ENCODE results near the gene TNNC1.
A peak's percentile ranks its signal among the peaks of the same experiment; 100 is the strongest.

TNNC1 gene

GRCh38 chr3:52483577-52484381 lies 29.9 kb upstream of the TNNC1 start:
- DNase-seq: no peak

GRCh38 chr3:52483081-52483480 lies 29.2 kb upstream of the TNNC1 start:
- DNase-seq: no peak

- no peak for DNase-seq
These were observed 28.1 kb upstream of the TNNC1 start for GRCh38 chr3:52481819-52482521.

GRCh38 chr3:52480768-52481715 lies 27.2 kb upstream of the TNNC1 start:
- DNase-seq: no peak

GRCh38 chr3:52479877-52480575 lies 26.2 kb upstream of the TNNC1 start:
- no peak for DNase-seq

GRCh38 chr3:52479037-52479876 lies 25.4 kb upstream of the TNNC1 start:
- no peak for DNase-seq

- DNase-seq: no peak
These were observed 23.9 kb upstream of the TNNC1 start for GRCh38 chr3:52477796-52478095.

GRCh38 chr3:52477076-52477795 lies 23.4 kb upstream of the TNNC1 start:
- no peak for DNase-seq

GRCh38 chr3:52473026-52473425 lies 19.2 kb upstream of the TNNC1 start:
- DNase-seq: no peak

GRCh38 chr3:52472239-52473000 lies 18.6 kb upstream of the TNNC1 start:
- no peak for DNase-seq

GRCh38 chr3:52471371-52472238 lies 17.8 kb upstream of the TNNC1 start:
- DNase-seq: peak; percentile 41

GRCh38 chr3:52470920-52471319 lies 17.1 kb upstream of the TNNC1 start:
- no peak for DNase-seq

GRCh38 chr3:52469001-52469400 lies 15.2 kb upstream of the TNNC1 start:
- DNase-seq: no peak

- DNase-seq: no peak
These were observed 14.5 kb upstream of the TNNC1 start for GRCh38 chr3:52468336-52468735.

GRCh38 chr3:52463416-52463815 lies 9.6 kb upstream of the TNNC1 start:
- DNase-seq: no peak

GRCh38 chr3:52461874-52462273 lies 8.0 kb upstream of the TNNC1 start:
- no peak for DNase-seq

GRCh38 chr3:52458770-52459545 lies 5.1 kb upstream of the TNNC1 start:
- no peak for DNase-seq

GRCh38 chr3:52458031-52458760 lies 4.4 kb upstream of the TNNC1 start:
- DNase-seq: no peak
